Measurements from ENCODE around the gene CBX7.

DNA sequence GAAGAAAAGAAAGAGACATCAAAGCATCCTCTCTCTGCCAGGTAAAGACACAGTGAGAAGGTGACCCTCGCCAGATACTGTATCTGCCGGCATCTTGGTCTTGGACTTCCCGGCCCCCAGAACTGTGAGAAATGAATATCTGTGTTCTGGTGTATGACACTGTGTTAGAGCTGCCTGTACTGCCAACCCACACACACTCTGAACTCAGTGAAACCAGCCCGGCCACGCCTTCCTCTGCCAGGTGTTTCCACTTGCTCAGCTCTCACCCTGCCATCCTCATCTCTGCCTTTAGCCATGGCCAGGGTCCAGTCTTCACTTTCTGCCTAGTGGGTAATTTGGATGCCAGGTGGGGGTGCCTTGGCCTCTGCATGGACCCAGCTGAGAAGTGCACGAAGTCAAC is 24.0 kb downstream of the CBX7 start:
- TF ChIP-seq EP300 (IDR thresholded peaks at IDR 0.05; ENCODE audit: borderline replicate concordance) = no peak
- no peak for TF ChIP-seq RAD21 (IDR thresholded peaks at IDR 0.05; ENCODE audit: low read depth)
- no peak for TF ChIP-seq EGR1 (IDR thresholded peaks at IDR 0.05)
- TF ChIP-seq, protein P1, sequence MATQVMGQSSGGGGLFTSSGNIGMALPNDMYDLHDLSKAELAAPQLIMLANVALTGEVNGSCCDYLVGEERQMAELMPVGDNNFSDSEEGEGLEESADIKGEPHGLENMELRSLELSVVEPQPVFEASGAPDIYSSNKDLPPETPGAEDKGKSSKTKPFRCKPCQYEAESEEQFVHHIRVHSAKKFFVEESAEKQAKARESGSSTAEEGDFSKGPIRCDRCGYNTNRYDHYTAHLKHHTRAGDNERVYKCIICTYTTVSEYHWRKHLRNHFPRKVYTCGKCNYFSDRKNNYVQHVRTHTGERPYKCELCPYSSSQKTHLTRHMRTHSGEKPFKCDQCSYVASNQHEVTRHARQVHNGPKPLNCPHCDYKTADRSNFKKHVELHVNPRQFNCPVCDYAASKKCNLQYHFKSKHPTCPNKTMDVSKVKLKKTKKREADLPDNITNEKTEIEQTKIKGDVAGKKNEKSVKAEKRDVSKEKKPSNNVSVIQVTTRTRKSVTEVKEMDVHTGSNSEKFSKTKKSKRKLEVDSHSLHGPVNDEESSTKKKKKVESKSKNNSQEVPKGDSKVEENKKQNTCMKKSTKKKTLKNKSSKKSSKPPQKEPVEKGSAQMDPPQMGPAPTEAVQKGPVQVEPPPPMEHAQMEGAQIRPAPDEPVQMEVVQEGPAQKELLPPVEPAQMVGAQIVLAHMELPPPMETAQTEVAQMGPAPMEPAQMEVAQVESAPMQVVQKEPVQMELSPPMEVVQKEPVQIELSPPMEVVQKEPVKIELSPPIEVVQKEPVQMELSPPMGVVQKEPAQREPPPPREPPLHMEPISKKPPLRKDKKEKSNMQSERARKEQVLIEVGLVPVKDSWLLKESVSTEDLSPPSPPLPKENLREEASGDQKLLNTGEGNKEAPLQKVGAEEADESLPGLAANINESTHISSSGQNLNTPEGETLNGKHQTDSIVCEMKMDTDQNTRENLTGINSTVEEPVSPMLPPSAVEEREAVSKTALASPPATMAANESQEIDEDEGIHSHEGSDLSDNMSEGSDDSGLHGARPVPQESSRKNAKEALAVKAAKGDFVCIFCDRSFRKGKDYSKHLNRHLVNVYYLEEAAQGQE (IDR thresholded peaks at IDR 0.05; ENCODE audit: low read depth) = no peak
- TF ChIP-seq FOXM1 (IDR thresholded peaks at IDR 0.05; ENCODE audit: borderline replicate concordance, low read depth) = no peak
- TF ChIP-seq, protein P2, sequence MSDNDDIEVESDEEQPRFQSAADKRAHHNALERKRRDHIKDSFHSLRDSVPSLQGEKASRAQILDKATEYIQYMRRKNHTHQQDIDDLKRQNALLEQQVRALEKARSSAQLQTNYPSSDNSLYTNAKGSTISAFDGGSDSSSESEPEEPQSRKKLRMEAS (IDR thresholded peaks at IDR 0.05) = no peak
- TF ChIP-seq CEBPB (IDR thresholded peaks at IDR 0.05) = no peak
- TF ChIP-seq TCF12 (IDR thresholded peaks at IDR 0.05; ENCODE audit: low read depth) = no peak
- TF ChIP-seq CREB1 (IDR thresholded peaks at IDR 0.05; ENCODE audit: low read depth) = no peak
- no peak for TF ChIP-seq TEAD4 (IDR thresholded peaks at IDR 0.05)
- no peak for TF ChIP-seq TAF1 (IDR thresholded peaks at IDR 0.05; ENCODE audit: low read depth)

All from Ishikawa (cell line).